Measurements from ENCODE around the gene RADIL.

RADIL gene

DNA sequence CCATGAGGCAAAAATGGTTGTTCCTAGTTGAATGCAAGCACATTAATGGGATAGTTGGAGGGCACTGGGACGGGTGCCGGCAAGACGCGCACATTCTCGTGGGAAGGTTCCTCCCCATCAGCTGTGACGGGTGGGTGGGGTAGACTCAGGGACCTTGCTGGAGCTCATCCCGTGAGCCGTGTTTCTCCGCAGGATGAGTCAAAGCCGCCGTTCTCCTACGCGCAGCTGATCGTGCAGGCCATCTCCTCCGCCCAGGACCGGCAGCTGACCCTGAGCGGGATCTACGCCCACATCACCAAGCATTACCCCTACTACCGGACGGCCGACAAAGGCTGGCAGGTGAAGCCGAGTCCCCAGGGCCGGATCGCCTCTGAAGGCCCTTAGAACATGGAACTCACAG is 128.5 kb downstream of the RADIL start:
- H3K9me3 Mint-ChIP-seq: no peaks in the 10 kb centered on the region
- H3K27me3 Mint-ChIP-seq: no peaks in the 10 kb centered on the region
- H3K4me3 Mint-ChIP-seq: no peak overlapping the region
- H3K4me1 Mint-ChIP-seq (ENCODE audit: low read depth in 2 of 2): peaks cover 5 to 10% of the 10 kb centered on the region in 2 donors
- peaks cover 45% of the 10 kb centered on the region for H3K36me3 Mint-ChIP-seq (ENCODE audit: insufficient read depth)
- DNase-seq: no peak
- no peak for ATAC-seq (replicated peaks)
- H3K27ac Mint-ChIP-seq: no peak overlapping the region

DNA sequence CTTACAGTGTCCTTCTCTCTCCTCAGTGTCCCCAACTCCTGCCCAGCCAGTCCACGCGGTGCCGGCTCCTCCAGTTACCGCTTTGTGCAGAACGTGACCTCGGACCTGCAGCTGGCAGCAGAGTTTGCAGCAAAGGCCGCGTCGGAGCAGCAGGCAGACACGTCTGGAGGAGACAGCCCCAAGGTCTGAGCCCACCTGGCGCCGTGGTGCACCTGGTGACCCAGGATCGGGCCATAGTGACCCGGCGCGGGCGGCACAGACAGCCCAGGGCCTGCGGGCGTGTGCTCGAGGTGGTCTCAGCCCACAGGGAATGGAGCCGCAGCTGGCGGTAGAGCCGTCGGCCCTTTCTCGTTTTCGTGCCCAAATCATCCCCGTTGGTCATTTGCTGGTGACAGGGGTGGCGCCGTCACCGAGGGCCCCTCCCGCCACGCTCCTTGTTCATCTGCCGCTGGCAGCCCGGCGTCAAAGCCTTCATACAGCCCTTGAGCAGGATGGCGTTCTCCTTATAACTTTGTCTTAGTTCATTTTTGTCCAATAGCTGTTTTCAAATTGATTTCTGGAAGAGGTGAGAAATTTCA is 129.0 kb downstream of the RADIL start:
- Mint-ChIP-seq H3K9me3 (no peaks in the 10 kb centered on the region), H3K4me1 (ENCODE audit: low read depth in 2 of 2) (peaks cover 5 to 10% of the 10 kb centered on the region in 2 donors), H3K36me3 (ENCODE audit: insufficient read depth) (peaks cover 40% of the 10 kb centered on the region), H3K4me3 (no peak overlapping the region), H3K27me3 (no peaks in the 10 kb centered on the region), H3K27ac (no peak overlapping the region)
- DNase-seq (no peak), ATAC-seq (replicated peaks) (no peak)

DNA sequence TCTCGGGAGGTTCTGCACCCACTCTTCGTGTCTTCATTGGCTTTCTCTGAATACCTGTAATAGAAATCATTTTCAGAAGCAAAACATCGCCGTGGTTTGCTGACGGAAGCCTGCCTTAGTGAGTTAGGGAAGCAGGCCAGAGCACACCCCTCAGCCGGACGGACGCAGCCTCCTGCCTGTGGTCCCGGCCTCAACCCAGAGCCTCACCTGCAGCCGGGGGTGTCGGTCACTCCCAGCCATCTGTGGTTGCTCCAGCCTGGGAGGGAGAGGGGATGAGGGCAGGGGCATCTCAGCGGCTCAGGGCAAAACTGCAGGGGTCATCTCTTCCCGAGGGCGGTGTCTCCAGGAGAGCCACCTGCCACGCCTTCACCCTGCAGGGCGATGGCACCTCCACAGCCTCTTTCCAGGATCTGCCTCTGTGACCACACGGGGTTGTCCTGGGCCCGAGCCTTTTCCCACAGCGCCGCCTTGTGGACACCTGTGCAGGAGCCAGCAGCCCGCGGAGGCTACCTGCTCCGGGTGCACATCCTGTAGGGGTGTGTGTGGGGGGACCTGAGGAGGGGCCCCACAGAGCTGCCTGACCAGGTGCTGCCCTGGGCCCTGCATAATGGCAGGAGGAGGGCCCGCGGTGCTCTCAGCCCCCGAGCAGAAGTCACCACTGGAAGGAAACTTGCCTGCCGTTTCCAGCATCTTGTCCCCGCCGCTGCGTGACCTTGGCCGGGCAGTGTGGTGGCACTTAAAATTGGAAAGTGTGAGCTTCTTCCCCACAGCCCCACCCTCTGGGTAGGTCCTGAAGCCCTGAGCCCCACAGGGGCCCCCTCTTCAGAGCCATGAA is 129.7 kb downstream of the RADIL start:
- H3K27me3 Mint-ChIP-seq: no peaks in the 10 kb centered on the region
- peak overlapping the region; percentile 23 to 58 for H3K27ac Mint-ChIP-seq
- DNase-seq: peak; percentile 82 to 83 (median 82)
- H3K4me3 Mint-ChIP-seq: no peak overlapping the region
- no peaks in the 10 kb centered on the region for H3K9me3 Mint-ChIP-seq
- ATAC-seq (replicated peaks): peak; percentile 99
- H3K36me3 Mint-ChIP-seq (ENCODE audit: insufficient read depth): peaks cover 40% of the 10 kb centered on the region
- H3K4me1 Mint-ChIP-seq (ENCODE audit: low read depth in 2 of 2): peaks cover 8 to 15% of the 10 kb centered on the region in 2 donors

DNA sequence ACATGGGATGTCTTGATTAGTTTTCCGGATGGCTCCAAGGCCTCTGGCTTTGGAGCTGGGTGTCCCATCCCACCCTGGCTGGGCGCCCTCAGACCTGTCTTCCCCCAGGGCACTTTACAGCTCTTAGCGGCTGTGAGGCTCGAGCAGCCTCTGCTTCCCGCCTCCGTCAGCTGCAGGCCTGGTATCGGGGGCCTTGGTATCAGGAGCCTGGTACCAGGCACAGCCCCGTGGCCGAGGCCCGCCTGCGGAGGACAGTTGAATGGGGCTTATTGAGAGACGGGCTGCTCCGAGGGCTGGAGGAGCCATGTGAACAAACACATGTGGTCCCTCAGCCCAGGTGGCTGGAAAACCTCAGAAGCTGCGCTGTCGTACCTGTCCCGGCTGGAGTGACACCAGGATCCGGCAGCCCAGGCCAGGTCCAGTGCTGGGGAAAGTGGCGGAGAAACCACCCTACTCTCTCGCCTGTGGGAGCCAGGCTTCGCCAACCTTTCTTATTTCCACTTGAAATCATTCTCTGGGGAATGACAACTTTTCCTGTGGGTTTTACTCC is 132.0 kb downstream of the RADIL start:
- H3K36me3 Mint-ChIP-seq (ENCODE audit: insufficient read depth): peaks cover 26% of the 10 kb centered on the region
- no peak overlapping the region for H3K27ac Mint-ChIP-seq
- H3K27me3 Mint-ChIP-seq: no peaks in the 10 kb centered on the region
- peaks cover 21 to 33% of the 10 kb centered on the region in 2 donors for H3K4me1 Mint-ChIP-seq (ENCODE audit: low read depth in 2 of 2)
- no peaks in the 10 kb centered on the region for H3K9me3 Mint-ChIP-seq
- DNase-seq: no peak
- no peak for ATAC-seq (replicated peaks)
- no peak overlapping the region for H3K4me3 Mint-ChIP-seq

DNA sequence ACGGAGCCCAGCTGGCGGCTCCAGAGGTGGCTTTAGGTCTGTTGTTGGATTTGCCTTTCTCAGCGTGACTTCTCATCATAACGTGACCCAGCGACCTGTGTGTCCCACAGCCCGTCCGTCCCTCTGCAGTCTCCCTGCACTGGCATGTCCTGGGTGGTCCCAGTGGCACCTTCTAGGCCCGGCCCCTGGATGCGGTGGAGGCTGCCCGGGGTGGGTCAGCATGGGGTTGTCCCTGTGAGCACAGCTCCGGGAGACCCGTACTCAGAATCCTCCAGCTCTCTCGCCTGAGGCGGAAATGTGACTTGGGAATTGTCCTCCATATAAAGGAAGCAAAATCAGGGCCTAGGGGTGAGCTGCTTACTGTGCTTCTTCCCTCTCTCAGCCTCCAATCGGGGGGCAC is 133.7 kb downstream of the RADIL start:
- Mint-ChIP-seq H3K4me3 (no peak overlapping the region), H3K27ac (peak overlapping the region in 1 of 2 donors; percentile 96), H3K36me3 (ENCODE audit: insufficient read depth) (peaks cover 17% of the 10 kb centered on the region), H3K27me3 (no peaks in the 10 kb centered on the region), H3K4me1 (ENCODE audit: low read depth in 2 of 2) (peaks cover 32 to 46% of the 10 kb centered on the region in 2 donors), H3K9me3 (no peaks in the 10 kb centered on the region)
- ATAC-seq (replicated peaks) (no peak), DNase-seq (no peak)

DNA sequence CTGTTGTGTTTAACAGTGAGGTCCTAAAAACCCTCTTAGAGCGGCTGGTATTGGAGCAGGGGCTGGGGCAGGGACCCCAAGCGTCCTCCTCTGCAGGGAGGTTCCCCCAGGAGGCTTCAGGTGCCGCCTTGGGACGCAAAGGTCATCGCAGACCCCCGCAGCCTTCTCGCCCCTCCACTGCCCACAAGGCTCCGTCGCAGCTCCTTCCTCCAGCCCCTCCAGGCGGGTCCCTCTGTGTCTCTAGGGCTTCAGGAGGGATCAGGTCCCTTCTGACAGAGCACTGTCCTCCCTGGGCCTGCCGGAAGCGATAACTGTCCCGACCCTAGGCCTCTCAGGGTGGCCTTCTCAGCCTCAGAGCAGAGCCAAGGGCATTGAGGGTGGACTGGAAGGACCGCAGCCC is 134.2 kb downstream of the RADIL start:
- peak overlapping the region; percentile 93 to 96 for H3K27ac Mint-ChIP-seq
- H3K36me3 Mint-ChIP-seq (ENCODE audit: insufficient read depth): peaks cover 19% of the 10 kb centered on the region
- no peaks in the 10 kb centered on the region for H3K27me3 Mint-ChIP-seq
- no peaks in the 10 kb centered on the region for H3K9me3 Mint-ChIP-seq
- ATAC-seq (replicated peaks) (no peak), DNase-seq (no peak)
- peaks cover 36 to 50% of the 10 kb centered on the region in 2 donors for H3K4me1 Mint-ChIP-seq (ENCODE audit: low read depth in 2 of 2)
- no peak overlapping the region for H3K4me3 Mint-ChIP-seq
